ENCODE measurements around the gene ROGDI. TPM values are rescaled to one million over a fixed set of nuclear protein-coding genes. Genes with fewer than 3 reads are reported as not detected.
A peak's percentile ranks its signal among the peaks of the same experiment; 100 is the strongest.

Gene ROGDI
- total and polyA plus RNA-seq, 9 of the 15 experiments (the other 6 are each of a cell fraction or from before 2014, with no cell fraction given): 0.97 to 37.3 (median 16.5) TPM

DNA sequence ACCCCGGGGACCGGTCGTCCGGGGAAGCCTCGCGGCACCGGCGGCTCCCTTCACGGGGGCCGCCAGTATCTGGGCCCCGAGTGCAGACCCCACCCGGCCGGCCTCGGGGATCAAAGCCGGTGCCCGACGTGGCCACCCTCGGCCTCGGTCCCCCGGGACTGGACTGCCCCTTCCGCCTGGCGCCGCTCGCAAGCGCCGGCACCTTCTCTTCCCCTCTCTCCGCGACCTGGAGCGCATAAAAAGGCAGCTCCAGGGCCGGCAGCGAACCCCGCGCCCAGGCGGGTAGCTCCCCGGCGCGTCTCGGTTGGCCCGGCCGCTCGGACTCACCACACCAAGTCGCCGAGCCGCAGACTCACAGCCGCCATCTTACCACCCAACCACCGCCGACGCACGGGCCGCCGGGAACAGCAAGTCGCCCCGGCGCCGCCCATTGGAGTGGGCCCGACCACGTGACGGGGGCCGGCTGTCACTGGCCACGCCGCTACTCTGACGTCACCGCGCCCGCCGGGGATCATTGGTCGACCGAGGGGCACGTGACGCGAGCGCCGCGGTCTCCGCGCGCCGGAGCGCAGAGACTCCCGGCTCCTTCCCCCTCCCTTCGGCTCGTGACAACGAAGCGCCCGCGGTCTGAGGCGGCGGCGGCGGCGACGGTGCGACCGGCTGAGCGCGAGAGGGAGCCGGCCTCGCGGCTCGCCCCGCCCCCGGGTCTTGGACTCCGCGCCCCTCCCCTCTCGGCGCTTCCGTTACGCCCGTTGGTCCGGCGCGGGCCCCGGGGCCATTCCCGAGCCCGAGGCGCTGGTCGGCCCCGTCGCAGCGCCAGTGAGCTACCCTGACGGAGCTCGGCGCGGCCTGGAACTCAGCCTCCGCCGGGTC is 44.7 kb upstream of the ROGDI start, which contains the start of the genes GLYR1 and UBN1 (continued):
- TF ChIP-seq CBX5 (IDR thresholded peaks at IDR 0.05; ENCODE audit: borderline replicate concordance, low read depth) (no peak), PHF20 (IDR thresholded peaks at IDR 0.05; ENCODE audit: partially characterized antibody) (peak; percentile 87), ZNF507 (tag; conservative IDR thresholded peaks at IDR 0.05) (no peak), ZNF384 (IDR thresholded peaks at IDR 0.05; ENCODE audit: low read depth, low read length) (no peak), ATF7 (IDR thresholded peaks at IDR 0.05) (peak; percentile 98), U2AF1 (optimal IDR thresholded peaks at IDR 0.05; ENCODE audit: low read depth, low read length) (peak; percentile 57), PURB (CRISPR knock-in tag; IDR thresholded peaks at IDR 0.05; ENCODE audit: low read depth) (no peak), HSF4 (CRISPR knock-in tag; IDR thresholded peaks at IDR 0.05; ENCODE audit: borderline replicate concordance) (no peak), SNRNP70 (optimal IDR thresholded peaks at IDR 0.05; ENCODE audit: low read depth, low read length) (no peak), PTBP1 (IDR thresholded peaks at IDR 0.05; ENCODE audit: low read depth, low read length) (no peak)
- TF ChIP-seq, protein P1, sequence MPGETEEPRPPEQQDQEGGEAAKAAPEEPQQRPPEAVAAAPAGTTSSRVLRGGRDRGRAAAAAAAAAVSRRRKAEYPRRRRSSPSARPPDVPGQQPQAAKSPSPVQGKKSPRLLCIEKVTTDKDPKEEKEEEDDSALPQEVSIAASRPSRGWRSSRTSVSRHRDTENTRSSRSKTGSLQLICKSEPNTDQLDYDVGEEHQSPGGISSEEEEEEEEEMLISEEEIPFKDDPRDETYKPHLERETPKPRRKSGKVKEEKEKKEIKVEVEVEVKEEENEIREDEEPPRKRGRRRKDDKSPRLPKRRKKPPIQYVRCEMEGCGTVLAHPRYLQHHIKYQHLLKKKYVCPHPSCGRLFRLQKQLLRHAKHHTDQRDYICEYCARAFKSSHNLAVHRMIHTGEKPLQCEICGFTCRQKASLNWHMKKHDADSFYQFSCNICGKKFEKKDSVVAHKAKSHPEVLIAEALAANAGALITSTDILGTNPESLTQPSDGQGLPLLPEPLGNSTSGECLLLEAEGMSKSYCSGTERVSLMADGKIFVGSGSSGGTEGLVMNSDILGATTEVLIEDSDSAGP (CRISPR knock-in tag; IDR thresholded peaks at IDR 0.05): no peak
- TF ChIP-seq, protein P2, sequence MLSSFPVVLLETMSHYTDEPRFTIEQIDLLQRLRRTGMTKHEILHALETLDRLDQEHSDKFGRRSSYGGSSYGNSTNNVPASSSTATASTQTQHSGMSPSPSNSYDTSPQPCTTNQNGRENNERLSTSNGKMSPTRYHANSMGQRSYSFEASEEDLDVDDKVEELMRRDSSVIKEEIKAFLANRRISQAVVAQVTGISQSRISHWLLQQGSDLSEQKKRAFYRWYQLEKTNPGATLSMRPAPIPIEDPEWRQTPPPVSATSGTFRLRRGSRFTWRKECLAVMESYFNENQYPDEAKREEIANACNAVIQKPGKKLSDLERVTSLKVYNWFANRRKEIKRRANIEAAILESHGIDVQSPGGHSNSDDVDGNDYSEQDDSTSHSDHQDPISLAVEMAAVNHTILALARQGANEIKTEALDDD (IDR thresholded peaks at IDR 0.05): no peak
- TF ChIP-seq, protein P3, sequence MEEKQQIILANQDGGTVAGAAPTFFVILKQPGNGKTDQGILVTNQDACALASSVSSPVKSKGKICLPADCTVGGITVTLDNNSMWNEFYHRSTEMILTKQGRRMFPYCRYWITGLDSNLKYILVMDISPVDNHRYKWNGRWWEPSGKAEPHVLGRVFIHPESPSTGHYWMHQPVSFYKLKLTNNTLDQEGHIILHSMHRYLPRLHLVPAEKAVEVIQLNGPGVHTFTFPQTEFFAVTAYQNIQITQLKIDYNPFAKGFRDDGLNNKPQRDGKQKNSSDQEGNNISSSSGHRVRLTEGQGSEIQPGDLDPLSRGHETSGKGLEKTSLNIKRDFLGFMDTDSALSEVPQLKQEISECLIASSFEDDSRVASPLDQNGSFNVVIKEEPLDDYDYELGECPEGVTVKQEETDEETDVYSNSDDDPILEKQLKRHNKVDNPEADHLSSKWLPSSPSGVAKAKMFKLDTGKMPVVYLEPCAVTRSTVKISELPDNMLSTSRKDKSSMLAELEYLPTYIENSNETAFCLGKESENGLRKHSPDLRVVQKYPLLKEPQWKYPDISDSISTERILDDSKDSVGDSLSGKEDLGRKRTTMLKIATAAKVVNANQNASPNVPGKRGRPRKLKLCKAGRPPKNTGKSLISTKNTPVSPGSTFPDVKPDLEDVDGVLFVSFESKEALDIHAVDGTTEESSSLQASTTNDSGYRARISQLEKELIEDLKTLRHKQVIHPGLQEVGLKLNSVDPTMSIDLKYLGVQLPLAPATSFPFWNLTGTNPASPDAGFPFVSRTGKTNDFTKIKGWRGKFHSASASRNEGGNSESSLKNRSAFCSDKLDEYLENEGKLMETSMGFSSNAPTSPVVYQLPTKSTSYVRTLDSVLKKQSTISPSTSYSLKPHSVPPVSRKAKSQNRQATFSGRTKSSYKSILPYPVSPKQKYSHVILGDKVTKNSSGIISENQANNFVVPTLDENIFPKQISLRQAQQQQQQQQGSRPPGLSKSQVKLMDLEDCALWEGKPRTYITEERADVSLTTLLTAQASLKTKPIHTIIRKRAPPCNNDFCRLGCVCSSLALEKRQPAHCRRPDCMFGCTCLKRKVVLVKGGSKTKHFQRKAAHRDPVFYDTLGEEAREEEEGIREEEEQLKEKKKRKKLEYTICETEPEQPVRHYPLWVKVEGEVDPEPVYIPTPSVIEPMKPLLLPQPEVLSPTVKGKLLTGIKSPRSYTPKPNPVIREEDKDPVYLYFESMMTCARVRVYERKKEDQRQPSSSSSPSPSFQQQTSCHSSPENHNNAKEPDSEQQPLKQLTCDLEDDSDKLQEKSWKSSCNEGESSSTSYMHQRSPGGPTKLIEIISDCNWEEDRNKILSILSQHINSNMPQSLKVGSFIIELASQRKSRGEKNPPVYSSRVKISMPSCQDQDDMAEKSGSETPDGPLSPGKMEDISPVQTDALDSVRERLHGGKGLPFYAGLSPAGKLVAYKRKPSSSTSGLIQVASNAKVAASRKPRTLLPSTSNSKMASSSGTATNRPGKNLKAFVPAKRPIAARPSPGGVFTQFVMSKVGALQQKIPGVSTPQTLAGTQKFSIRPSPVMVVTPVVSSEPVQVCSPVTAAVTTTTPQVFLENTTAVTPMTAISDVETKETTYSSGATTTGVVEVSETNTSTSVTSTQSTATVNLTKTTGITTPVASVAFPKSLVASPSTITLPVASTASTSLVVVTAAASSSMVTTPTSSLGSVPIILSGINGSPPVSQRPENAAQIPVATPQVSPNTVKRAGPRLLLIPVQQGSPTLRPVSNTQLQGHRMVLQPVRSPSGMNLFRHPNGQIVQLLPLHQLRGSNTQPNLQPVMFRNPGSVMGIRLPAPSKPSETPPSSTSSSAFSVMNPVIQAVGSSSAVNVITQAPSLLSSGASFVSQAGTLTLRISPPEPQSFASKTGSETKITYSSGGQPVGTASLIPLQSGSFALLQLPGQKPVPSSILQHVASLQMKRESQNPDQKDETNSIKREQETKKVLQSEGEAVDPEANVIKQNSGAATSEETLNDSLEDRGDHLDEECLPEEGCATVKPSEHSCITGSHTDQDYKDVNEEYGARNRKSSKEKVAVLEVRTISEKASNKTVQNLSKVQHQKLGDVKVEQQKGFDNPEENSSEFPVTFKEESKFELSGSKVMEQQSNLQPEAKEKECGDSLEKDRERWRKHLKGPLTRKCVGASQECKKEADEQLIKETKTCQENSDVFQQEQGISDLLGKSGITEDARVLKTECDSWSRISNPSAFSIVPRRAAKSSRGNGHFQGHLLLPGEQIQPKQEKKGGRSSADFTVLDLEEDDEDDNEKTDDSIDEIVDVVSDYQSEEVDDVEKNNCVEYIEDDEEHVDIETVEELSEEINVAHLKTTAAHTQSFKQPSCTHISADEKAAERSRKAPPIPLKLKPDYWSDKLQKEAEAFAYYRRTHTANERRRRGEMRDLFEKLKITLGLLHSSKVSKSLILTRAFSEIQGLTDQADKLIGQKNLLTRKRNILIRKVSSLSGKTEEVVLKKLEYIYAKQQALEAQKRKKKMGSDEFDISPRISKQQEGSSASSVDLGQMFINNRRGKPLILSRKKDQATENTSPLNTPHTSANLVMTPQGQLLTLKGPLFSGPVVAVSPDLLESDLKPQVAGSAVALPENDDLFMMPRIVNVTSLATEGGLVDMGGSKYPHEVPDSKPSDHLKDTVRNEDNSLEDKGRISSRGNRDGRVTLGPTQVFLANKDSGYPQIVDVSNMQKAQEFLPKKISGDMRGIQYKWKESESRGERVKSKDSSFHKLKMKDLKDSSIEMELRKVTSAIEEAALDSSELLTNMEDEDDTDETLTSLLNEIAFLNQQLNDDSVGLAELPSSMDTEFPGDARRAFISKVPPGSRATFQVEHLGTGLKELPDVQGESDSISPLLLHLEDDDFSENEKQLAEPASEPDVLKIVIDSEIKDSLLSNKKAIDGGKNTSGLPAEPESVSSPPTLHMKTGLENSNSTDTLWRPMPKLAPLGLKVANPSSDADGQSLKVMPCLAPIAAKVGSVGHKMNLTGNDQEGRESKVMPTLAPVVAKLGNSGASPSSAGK (IDR thresholded peaks at IDR 0.05): 0 out of 2 replicates have a peak, but pooled peaks have one; percentile 13

All from K562 (cell line).